A673 (cell line): ENCODE results near the gene RPP38. TPM values are rescaled to one million over a fixed set of nuclear protein-coding genes. Genes with fewer than 3 reads are reported as not detected.

ENCODE experiments used
- BruUV-seq: library from RNA; stranded (reverse); fragments of 400-500 nt; replicated peaks from 2 replicates; lab custom pipeline; 2021; lab: Mats Ljungman, UMichigan
- CTCF ChIA-PET: fragments of 300-600 bp; sonication (Branson Sonifier 250); formaldehyde crosslinking; loops from one replicate; lab custom pipeline; 2022; ENCODE audit warnings: antibody characterized with exemption; lab: Charles Lee
- POLR2A ChIA-PET: fragments of 300-600 bp; sonication (Branson Sonifier 250); formaldehyde crosslinking; loops from one replicate; lab custom pipeline; 2022; ENCODE audit warnings: antibody characterized with exemption; ENCODE audit not compliant: low non-redundant PET; lab: Charles Lee
- DNase-seq: peaks from one replicate; pipeline ENCODE4 v3.0.0-alpha.2; 2015; ENCODE audit warnings: low spot score
- H3K27ac ChIP-seq: fragments of 200-600 bp; sonication (generic); 2 replicates; pipeline ENCODE4 v1.5.1; 2016; ENCODE audit warnings: mixed run types, low read depth, mild to moderate bottlenecking, mixed read lengths, antibody characterized with exemption, low read length; ENCODE audit not compliant: poor library complexity, severe bottlenecking
- H3K27me3 ChIP-seq: fragments of 200-600 bp; sonication (generic); replicated peaks from 2 replicates; pipeline ENCODE4 v1.6.1; 2017; ENCODE audit warnings: mixed run types, low read depth, mild to moderate bottlenecking, mixed read lengths, antibody characterized with exemption, low read length; ENCODE audit not compliant: insufficient read depth, poor library complexity
- H3K36me3 ChIP-seq: fragments of 200-600 bp; sonication (generic); 2 replicates; pipeline ENCODE4 v1.6.1; 2016; ENCODE audit warnings: mixed run types, mild to moderate bottlenecking, mixed read lengths, antibody characterized with exemption, low read length; ENCODE audit not compliant: insufficient read depth, poor library complexity, severe bottlenecking
- H3K4me1 ChIP-seq: fragments of 200-600 bp; sonication (generic); 2 replicates; pipeline ENCODE4 v1.6.1; 2017; ENCODE audit warnings: mixed run types, mild to moderate bottlenecking, mixed read lengths, antibody characterized with exemption, low read length; ENCODE audit not compliant: insufficient read depth, poor library complexity, severe bottlenecking
- H3K4me3 ChIP-seq: fragments of 200-600 bp; sonication (generic); 2 replicates; pipeline ENCODE4 v1.5.1; 2016; ENCODE audit warnings: low read depth, mixed run types, mild to moderate bottlenecking, mixed read lengths, low read length; ENCODE audit not compliant: poor library complexity, severe bottlenecking
- H3K9me3 ChIP-seq: fragments of 200-600 bp; sonication (generic); 2 replicates; pipeline ENCODE4 v1.6.1; 2016; ENCODE audit warnings: mixed run types, low read depth, mild to moderate bottlenecking, mixed read lengths, antibody characterized with exemption, low read length; ENCODE audit not compliant: poor library complexity, severe bottlenecking
- CTCF ChIP-seq: fragments of 300-800, 200-600 bp; sonication (generic); conservative IDR thresholded peaks from 2 replicates; pipeline ENCODE4 v1.5.1; 2017; ENCODE audit warnings: low read depth, mild to moderate bottlenecking, antibody characterized with exemption, low read length, moderate library complexity, mixed read lengths
- EZH2 ChIP-seq: fragments of 200-600 bp; sonication (generic); IDR thresholded peaks from 2 replicates; pipeline ENCODE4 v1.6.1; 2017; ENCODE audit warnings: borderline replicate concordance, low read depth, mild to moderate bottlenecking, mixed read lengths, antibody characterized with exemption, low read length; ENCODE audit not compliant: poor library complexity, severe bottlenecking
- intact Hi-C: fragments of 100-400 bp; cut with micrococcal nuclease; formaldehyde crosslinking; loops from one replicate; pipeline ENCODE4 v1.10.0; 2022; ENCODE audit not compliant: unreplicated experiment
- total RNA-seq: library from RNA; stranded (reverse); gene quantifications from 2 replicates; pipeline ENCODE4 v1.2.3, GENCODE V29; 2021

Gene RPP38
- total RNA-seq, 1 experiment from 2014 or later, result 23.8 TPM

DNA sequence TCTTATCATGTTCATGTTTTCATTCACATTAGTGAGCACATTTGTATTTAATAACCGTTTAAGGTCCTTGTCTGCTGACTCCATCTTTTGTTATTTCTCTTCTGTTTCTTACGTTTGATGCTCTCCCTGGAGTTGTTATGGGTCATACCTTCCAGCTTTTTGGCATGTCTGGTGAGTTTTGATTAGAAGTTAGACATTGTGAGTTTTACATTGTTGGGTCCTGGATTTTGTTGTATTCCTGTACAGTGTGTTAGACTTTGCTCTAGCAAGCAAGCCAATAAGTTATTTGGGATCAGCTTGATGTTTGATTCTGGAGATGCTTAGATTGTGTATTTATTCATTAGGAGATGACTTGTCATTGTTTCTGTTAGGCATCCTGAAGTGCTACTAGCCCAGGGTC, 36.5 kb upstream of the RPP38 start:
- CTCF ChIA-PET, result no interaction called here

GRCh38 chr10:15067154-15067553, 30.0 kb upstream of the RPP38 start:
- ChIA-PET CTCF (no interaction called here), POLR2A (no interaction called here)
- no peak overlapping the region for H3K4me3 ChIP-seq
- no peaks in the 10 kb centered on the region for H3K4me1 ChIP-seq
- intact Hi-C loops, result no loop called here
- DNase-seq, result no peak
- TF ChIP-seq CTCF, result no peak
- TF ChIP-seq EZH2, result no peak
- BruUV-seq, result no TSS peak
- no peak overlapping the region for H3K27ac ChIP-seq
- peaks cover under 1% of the 10 kb centered on the region for H3K9me3 ChIP-seq
- H3K36me3 ChIP-seq, result no peaks in the 10 kb centered on the region
- no peaks in the 10 kb centered on the region for H3K27me3 ChIP-seq

More for the DNA sequence above, 36.5 kb upstream of the RPP38 start:
- intact Hi-C loops, result no loop called here
- H3K4me3 ChIP-seq, result no peak overlapping the region
- POLR2A ChIA-PET, result no interaction called here
- no peaks in the 10 kb centered on the region for H3K36me3 ChIP-seq
- peaks cover 10% of the 10 kb centered on the region for H3K27me3 ChIP-seq
- no TSS peak for BruUV-seq
- H3K9me3 ChIP-seq, result no peaks in the 10 kb centered on the region
- no peak overlapping the region for H3K27ac ChIP-seq
- no peaks in the 10 kb centered on the region for H3K4me1 ChIP-seq
- TF ChIP-seq CTCF (no peak), EZH2 (no peak)
- DNase-seq, result no peak

DNA sequence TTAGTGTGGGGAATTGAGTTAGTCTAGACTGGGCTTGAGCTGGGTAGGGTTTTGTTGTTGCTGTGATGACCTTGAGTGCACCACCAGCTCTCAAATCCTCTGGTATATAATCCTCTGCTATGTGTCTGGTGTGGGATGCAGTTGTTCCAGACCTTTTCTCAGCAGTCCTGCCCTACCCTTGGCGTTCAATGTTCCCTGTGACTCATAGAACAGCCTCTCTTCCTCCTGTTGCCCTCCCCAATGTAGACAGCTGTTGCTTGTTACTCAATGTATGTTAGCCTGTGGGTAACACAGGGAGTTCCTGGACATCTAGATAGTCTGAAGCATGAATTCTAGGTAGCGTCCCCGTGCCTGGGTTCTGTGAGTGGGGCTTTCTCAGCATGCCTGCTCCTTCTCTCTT, 28.4 kb upstream of the RPP38 start:
- no TSS peak for BruUV-seq
- Histone ChIP-seq H3K36me3 (no peaks in the 10 kb centered on the region), H3K9me3 (peaks cover 5% of the 10 kb centered on the region), H3K27me3 (no peaks in the 10 kb centered on the region), H3K27ac (no peak overlapping the region), H3K4me3 (no peak overlapping the region), H3K4me1 (no peaks in the 10 kb centered on the region)
- intact Hi-C loops, result no loop called here
- CTCF ChIA-PET, result no interaction called here
- no peak for DNase-seq
- TF ChIP-seq EZH2 (no peak), CTCF (no peak)
- POLR2A ChIA-PET, result no interaction called here
